GM19372 (cell line): ENCODE results near the gene ULK4.
"Not testable (repeated sequence)": the region's sequence is repeated elsewhere in the genome, so short reads cannot be mapped to it uniquely, and the experiment has no call there.

Experiments used
- ATAC-seq: cut with Tn5 transposase; IDR thresholded peaks from one replicate; pipeline ENCODE4 v1.9.1; 2021; ENCODE audit warnings: mild to moderate bottlenecking, low read depth, moderate library complexity; ENCODE audit not compliant: unreplicated experiment

The ULK4 gene

DNA sequence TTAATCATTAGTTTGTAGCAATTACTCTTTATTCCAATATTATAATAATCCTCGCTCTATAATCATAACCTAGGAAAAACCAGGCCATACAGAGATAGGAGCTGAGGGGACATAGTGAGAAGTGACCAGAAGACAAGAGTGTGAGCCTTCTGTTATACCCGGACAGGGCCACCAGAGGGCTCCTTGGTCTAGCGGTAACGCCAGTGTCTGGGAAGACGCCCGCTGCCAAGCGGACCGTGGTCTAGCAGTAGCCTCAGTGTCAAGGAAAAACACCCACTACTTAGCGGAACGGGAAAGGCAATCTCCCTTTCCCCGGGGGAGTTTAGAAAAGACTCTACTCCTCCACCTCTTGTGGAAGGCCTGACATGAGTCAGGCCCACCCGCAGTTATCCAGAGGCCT lies 266.1 kb downstream of the ULK4 start:
- not testable (repeated sequence) for ATAC-seq

DNA sequence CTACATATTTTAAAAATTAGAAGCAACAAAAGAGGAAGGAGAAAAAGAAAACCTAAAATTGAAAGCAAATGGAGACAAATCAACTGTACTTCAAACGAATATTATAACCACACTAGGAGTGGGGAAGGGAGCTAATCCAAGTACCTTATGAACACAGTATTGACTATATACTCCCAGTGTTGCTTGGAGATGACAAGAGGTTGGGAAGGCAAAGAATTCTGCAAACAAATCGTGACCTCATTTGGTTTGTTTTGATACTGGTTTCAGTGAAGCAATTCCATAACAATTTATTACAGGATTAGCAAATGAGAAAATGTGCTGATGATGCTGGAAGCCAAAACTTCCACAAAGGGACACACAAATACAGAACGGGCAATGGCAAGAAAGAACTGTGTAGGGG lies 268.1 kb downstream of the ULK4 start:
- ATAC-seq: no peak

DNA sequence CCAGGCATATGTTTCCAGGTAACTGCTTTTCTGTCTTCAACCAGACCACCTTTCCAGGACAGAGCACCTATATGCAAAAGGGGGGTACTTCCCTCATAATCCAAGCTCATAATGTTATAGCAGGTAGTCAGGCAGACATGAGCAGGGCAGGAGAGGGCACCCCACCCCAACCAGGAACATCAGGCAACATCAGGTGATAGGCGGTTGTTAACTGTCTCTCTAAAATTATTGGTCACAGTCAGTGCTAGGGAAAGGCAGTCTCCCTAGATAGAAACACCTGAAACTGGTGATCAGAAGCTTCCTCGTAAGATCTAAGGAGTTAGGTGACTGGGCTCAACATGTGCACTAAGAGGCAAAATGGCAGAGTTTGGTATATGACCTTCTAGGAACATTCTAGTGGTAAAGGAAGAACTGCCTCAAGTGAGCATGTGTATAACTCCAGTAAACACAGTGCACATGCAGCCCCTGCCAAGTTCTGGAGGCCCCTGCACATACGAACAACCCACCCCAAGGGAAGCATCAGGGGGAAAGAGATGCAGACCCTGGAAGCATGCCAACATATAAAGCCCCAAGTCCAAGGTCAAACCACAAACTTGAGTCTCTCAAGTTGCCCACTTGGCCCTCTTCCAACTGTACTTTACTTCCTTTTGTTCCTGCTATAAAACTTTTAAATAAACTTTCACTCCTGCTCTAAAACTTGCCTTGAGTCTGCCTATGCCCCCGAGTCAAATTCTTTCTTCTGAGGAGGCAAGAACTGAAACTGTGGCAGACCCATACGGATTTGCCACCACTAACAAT lies 270.9 kb downstream of the ULK4 start:
- no peak for ATAC-seq

- ATAC-seq: no peak
Measured at GRCh38 chr3:41688595-41689380, 273.1 kb downstream of the ULK4 start.

DNA sequence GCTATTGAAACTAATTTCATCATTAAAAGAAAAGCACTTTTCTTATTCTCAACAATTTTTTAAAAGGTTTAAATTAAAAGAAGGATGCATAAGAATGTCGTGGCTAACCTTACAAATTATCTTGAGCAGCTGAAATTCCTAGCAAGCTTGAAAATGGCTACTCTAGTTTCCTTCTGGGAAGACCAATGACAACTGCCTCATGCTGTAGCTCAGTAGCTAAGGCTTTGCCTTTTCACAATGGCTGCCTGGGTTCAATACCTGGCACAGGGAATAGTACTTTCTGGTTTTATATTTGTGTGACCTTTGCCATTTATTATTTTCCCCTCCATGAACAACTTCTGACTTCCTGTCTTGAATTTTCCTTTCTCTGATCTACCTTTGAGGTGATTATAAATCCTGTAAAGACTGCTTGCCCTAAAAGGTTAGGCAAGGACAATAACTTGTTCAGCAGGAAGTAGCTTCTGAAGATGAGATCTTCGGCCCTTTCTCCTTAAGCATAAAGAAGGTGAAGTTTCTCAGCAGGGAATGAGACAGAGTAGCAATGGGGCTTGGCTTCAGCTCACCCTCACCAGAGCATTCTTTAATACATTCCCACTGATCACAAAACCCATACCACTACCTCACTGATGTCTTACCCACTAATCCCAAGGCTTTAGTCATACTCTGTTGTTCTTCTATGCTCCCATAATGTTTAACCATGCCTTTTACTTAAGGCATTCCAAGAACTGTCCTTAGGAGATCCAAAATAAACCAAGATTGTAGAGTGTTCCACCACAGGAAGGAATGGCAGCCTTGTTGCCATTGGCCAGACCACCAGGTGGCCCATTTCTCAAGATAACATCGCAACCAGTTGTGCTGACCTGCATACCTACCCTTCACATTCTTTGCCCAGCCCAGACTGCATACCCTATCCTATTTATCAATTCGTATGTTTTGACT lies 276.8 kb downstream of the ULK4 start:
- no peak for ATAC-seq

GRCh38 chr3:41683666-41684350 lies 278.1 kb downstream of the ULK4 start:
- ATAC-seq: no peak

DNA sequence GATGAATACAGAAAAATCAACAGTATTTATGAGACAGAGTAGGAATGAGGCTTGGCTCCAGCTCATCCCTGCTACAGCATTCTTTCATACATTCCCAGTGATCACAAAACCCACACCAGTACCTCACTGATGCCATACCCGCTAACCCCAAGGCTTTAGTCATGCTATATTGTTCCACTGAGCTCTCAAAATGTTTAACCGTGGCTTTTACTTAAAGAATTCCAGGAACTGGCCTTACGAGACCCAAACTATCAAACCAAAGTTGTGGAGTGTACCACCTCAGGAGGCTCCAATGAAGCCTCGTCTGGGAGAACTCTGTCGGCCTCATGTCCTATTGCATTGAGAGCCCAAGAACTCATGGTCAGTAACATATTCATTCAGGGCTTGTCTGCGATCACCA lies 278.9 kb downstream of the ULK4 start:
- ATAC-seq: no peak

- ATAC-seq: no peak
Measured at GRCh38 chr3:41682382-41682781, 279.5 kb downstream of the ULK4 start.

- ATAC-seq: no peak
Measured at GRCh38 chr3:41681479-41681878, 280.4 kb downstream of the ULK4 start.

DNA sequence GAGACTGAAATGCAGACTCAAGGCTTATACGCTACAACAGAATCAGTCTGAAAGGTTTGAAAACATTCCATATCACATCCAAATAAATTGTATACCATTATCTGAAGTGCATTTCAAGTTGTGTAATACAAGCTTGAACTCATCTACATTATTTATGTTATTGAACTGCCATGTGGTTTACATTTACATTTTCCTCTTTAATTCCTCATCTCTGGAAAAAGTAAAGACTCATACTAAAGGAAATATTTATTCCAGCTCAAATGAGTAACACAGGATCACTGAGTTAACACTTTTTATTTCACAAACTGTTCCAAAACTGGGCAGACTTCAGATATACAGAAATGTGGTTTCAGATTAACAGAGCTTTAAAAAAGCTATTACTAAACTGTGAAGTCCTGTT lies 282.5 kb downstream of the ULK4 start:
- no peak for ATAC-seq

GRCh38 chr3:41675102-41675501 lies 286.8 kb downstream of the ULK4 start:
- ATAC-seq: not testable (repeated sequence)

DNA sequence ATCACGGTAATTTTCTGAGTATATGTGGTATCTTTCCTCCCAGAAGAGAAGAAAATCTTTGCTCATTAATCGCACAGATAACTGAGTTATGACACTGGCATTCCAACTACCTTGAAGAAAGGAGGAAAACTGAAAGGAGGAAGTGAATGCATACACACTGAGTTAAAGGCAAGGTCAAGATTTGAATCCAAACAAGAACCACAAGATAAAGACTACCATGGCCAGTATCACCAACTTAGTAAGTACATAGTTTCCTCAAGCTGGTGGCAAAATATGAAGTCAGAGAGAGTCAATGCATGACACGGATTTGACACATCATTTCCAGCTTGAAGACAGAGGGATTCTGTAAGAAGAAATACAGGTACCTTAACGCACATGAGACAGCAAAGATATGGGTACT lies 287.5 kb downstream of the ULK4 start:
- no peak for ATAC-seq

- ATAC-seq: no peak
Measured at GRCh38 chr3:41673650-41674049, 288.3 kb downstream of the ULK4 start.

DNA sequence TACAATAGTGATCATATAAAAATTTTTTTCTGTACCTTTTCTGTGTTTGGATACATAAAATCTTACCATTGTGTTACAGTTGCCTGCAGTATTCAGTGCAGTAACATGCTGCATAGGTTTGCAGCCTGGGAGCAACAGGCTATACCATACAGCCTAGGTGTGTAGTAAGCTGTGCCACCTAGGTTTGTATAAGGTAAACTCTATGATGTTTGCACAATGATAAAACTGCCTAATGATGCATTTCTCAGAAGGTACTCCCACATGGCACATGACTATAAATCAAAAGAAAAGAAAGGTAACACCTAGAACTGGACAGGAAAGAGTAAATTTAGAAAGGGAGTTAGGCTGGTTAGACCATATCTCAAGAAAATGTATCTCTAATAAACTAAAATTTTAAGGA lies 293.5 kb downstream of the ULK4 start:
- ATAC-seq: no peak

GRCh38 chr3:41662288-41662687 lies 299.6 kb downstream of the ULK4 start:
- no peak for ATAC-seq

DNA sequence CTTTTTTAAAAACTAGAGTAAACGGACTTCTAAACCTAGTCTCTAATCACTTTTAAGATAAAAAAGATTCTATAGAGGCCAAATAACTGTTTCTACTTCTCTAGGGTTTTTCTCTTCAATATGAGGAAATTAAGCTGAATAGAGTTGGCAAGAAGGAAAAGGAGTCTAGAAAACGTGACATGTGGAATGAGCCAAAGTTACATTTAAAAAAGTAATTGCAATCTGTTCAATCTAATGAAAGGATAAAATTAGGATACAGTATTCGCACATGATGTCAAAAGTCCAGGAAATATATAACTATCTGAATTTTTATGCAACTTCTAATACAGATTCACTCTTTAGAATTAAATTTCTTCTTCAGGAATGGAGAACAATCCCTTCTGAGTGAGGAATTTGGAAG lies 300.1 kb downstream of the ULK4 start:
- ATAC-seq: no peak

GRCh38 chr3:41660510-41660909 lies 301.4 kb downstream of the ULK4 start:
- ATAC-seq: no peak

DNA sequence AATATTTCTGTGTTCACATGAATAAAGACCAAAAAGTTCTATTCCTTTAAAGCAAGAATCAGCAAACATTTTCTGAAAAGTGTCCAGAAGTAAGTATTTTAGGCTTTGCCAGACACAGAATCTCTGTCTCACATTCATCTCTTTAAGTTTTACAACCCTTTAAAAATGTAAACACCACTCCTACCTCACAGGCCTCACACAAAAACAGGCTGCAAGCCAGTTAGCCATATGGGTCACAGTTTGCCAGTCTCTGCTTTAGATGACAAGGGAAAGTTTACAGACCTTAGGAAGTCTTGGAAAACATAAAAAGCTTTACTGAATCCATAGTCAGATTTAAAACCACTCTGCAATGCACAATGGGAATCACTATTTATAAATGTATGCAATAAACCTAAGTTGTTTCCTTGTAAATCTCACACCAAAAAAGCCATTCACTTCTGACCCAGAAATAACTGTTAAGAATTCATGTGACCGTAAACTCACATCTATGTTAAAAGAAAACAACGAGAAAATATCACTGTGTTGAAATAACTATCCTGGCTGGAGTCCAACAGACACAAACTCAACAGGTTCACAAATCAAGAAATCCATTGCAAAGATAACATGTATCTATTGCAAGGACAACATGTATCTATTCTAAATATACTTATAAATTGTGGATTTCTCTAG lies 308.2 kb downstream of the ULK4 start:
- ATAC-seq: no peak

DNA sequence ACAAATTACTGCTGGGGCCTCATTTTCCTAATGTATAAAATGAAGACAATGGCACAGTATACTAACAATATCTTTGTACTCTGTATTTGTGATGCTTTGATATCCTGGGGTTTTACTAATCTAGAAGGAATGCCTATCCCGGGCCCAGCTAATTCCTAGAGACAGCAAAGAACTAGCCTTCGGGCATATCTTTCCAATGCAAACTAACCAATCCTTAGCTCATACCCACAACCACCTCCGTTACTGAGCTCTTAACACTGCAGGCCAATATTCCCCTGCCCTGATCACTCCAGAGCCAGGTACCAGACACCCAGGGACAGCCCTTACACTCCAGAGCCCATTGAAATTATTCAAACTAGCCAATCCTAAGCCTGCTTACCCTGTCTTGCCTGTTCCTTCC lies 309.0 kb downstream of the ULK4 start:
- no peak for ATAC-seq

DNA sequence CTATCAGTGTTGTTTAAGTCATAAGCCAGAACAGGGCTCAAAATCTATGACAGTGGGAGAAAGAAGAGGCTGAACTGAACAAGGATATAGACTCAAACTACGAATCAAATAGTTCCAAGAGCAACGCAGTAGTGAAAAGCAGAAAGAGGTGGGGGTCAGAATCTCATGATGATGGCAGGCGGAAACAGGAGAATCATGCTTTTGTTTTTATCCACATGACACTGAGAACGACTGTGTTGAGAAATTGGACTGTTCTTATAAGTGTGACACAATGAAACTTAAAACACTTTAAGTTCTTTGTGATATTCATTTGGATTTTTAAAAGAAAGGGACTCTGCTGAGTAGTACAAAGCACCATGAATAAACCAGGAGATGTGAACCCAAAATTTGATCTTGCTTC lies 309.4 kb downstream of the ULK4 start:
- no peak for ATAC-seq
